Left renal cortex interstitium (tissue), 4 donors: ENCODE data around the gene FOXO4. TPM values are rescaled to one million over a fixed set of nuclear protein-coding genes. Genes with fewer than 3 reads are reported as not detected.
A peak's percentile ranks its signal among the peaks of the same experiment; 100 is the strongest.
"Not testable (repeated sequence)": the region's sequence is repeated elsewhere in the genome, so short reads cannot be mapped to it uniquely, and the experiment has no call there.

ENCODE experiments used
- DNase-seq, 4 donors: peaks; one replicate each; pipeline ENCODE4 v3.0.0-alpha.2; 2013; ENCODE audit warnings: low read depth in 4 of 4, low spot score in 2 of 4, missing footprints in 1 of 4
- polyA plus RNA-seq, 4 donors: library from polyadenylated mRNA; unstranded; fragments of 120-200 nt; gene quantifications; one replicate each; pipeline ENCODE4 v1.2.1, GENCODE V29; 2013; ENCODE audit not compliant: insufficient read length in 4 of 4

The FOXO4 gene
- 10 to 100 TPM; 25.5 to 29.1 (median 25.9) TPM for polyA plus RNA-seq

- DNase-seq, result peak in 2 of 4 donors; percentile 75 to 76
Measured at GRCh38 chrX:71095555-71095980, at the start of gene FOXO4. Gene FOXO4, plus strand, starts transcription at chrX:71095851. Its CDS starts 678 bp downstream, at chrX:71096529.

GRCh38 chrX:71047891-71048290, 47.8 kb upstream of the FOXO4 start:
- DNase-seq, result not testable (repeated sequence)

- DNase-seq, result no peak
Measured at GRCh38 chrX:71052721-71053120, 42.9 kb upstream of the FOXO4 start.

- DNase-seq, result peak in 1 of 4 donors; percentile 23
Measured at GRCh38 chrX:71053217-71053621, 42.4 kb upstream of the FOXO4 start.

GRCh38 chrX:71056867-71057266, 38.8 kb upstream of the FOXO4 start:
- no peak for DNase-seq

- no peak for DNase-seq
Measured at GRCh38 chrX:71057848-71058530, 37.7 kb upstream of the FOXO4 start.

GRCh38 chrX:71060127-71060526, 35.5 kb upstream of the FOXO4 start:
- no peak for DNase-seq

- no peak for DNase-seq
Measured at GRCh38 chrX:71067089-71067488, 28.6 kb upstream of the FOXO4 start.

- DNase-seq, result peak in 1 of 4 donors; percentile 10
Measured at GRCh38 chrX:71067712-71068043, 28.0 kb upstream of the FOXO4 start.

- DNase-seq, result peak; percentile 53 to 77 (median 72)
Measured at GRCh38 chrX:71068044-71068918, 27.4 kb upstream of the FOXO4 start, which contains the start of gene SNX12. Gene SNX12, minus strand, starts transcription at chrX:71068334. Its CDS starts 28 bp downstream, at chrX:71068306.

- no peak for DNase-seq
Measured at GRCh38 chrX:71070531-71070930, 25.1 kb upstream of the FOXO4 start.

- no peak for DNase-seq
Measured at GRCh38 chrX:71081330-71082123, 14.1 kb upstream of the FOXO4 start.

GRCh38 chrX:71082124-71082647, 13.5 kb upstream of the FOXO4 start:
- DNase-seq, result no peak

- no peak for DNase-seq
Measured at GRCh38 chrX:71082822-71083221, 12.8 kb upstream of the FOXO4 start.

- DNase-seq, result no peak
Measured at GRCh38 chrX:71085900-71086299, 9.8 kb upstream of the FOXO4 start.

GRCh38 chrX:71091263-71091662, 4.4 kb upstream of the FOXO4 start:
- DNase-seq, result no peak

GRCh38 chrX:71095033-71095432, 618 bp upstream of the FOXO4 start:
- no peak for DNase-seq

- DNase-seq, result no peak
Measured at GRCh38 chrX:71095981-71096759, 519 bp downstream of the FOXO4 start.

- no peak for DNase-seq
Measured at GRCh38 chrX:71096760-71097032, 1.0 kb downstream of the FOXO4 start.

GRCh38 chrX:71098302-71098701, 2.7 kb downstream of the FOXO4 start:
- no peak for DNase-seq
